ENCODE results near the gene IQGAP2. TPM values are rescaled to one million over a fixed set of nuclear protein-coding genes. Genes with fewer than 3 reads are reported as not detected.

Gene IQGAP2
- total RNA-seq, 1 donor from 2014 or later: 11.5 TPM

DNA sequence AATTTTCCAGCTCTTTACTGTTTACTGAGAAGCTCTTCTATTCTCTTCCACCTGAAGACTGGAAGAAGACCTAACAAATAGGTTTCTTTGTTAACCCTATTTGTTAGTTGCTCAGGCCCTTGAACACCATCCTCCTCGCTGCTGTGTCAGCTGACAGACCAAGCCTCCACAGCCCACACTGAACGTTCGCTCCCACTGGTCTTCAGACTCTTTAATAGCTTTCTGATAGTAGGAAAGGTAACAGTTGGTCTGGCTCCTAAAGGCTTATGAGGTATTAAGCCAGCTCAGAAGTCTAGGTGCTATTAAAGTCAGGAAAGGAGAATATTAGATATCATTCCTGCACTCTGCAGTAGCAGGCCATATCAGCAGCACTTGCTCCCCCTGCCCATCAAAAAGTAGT lies 289.6 kb downstream of the IQGAP2 start:
- H3K4me3 ChIP-seq (ENCODE audit: low read length in 3 of 3): no peak overlapping the region
- H3K9ac ChIP-seq (ENCODE audit: low read depth in 1 of 3, low read length in 3 of 3): no peak overlapping the region
- peaks cover 0 to 5% (median 5%) of the 10 kb centered on the region in 3 donors for H3K4me1 ChIP-seq (ENCODE audit: control insufficient read depth in 3 of 3, insufficient read depth in 3 of 3, low read length in 3 of 3)
- H3K9me3 ChIP-seq (ENCODE audit: control insufficient read depth in 3 of 3, low read length in 3 of 3): no peaks in the 10 kb centered on the region
- H3K27ac ChIP-seq (ENCODE audit: low read depth, low read length): no peak overlapping the region
- H3K36me3 ChIP-seq (ENCODE audit: control insufficient read depth in 3 of 3, insufficient read depth in 3 of 3, low read length in 3 of 3): no peaks in the 10 kb centered on the region
- no peaks in the 10 kb centered on the region for H3K27me3 ChIP-seq (ENCODE audit: control insufficient read depth in 3 of 3, insufficient read depth in 3 of 3, low read length in 3 of 3)

GRCh38 chr5:76693141-76693540 lies 290.1 kb downstream of the IQGAP2 start:
- Histone ChIP-seq H3K36me3 (ENCODE audit: control insufficient read depth in 3 of 3, insufficient read depth in 3 of 3, low read length in 3 of 3) (no peaks in the 10 kb centered on the region), H3K4me3 (ENCODE audit: low read length in 3 of 3) (no peak overlapping the region), H3K9ac (ENCODE audit: low read depth in 1 of 3, low read length in 3 of 3) (no peak overlapping the region), H3K27me3 (ENCODE audit: control insufficient read depth in 3 of 3, insufficient read depth in 3 of 3, low read length in 3 of 3) (no peaks in the 10 kb centered on the region), H3K4me1 (ENCODE audit: control insufficient read depth in 3 of 3, insufficient read depth in 3 of 3, low read length in 3 of 3) (peaks cover 0 to 5% (median 5%) of the 10 kb centered on the region in 3 donors), H3K27ac (ENCODE audit: low read depth, low read length) (no peak overlapping the region), H3K9me3 (ENCODE audit: control insufficient read depth in 3 of 3, low read length in 3 of 3) (no peaks in the 10 kb centered on the region)

DNA sequence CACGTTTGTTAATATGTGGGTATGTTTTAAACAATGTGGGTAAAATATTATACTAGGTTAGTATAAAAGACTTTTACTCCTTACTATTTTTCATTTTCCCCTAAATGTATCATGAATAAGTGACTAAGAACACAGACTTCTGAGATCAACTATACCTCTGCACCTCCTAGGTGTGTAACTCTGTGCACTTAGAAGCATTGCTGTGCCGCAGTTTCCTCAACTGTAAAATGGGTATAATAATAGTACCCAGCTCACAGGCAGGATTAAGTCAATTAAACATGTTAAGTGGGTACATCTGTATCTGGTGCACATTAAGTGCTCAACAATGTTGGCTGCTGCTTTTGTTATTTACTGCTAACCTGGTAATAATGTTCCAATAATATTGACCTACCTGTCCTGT lies 291.2 kb downstream of the IQGAP2 start:
- Histone ChIP-seq H3K4me3 (ENCODE audit: low read length in 3 of 3) (no peak overlapping the region), H3K9ac (ENCODE audit: low read depth in 1 of 3, low read length in 3 of 3) (no peak overlapping the region), H3K27ac (ENCODE audit: low read depth, low read length) (no peak overlapping the region), H3K4me1 (ENCODE audit: control insufficient read depth in 3 of 3, insufficient read depth in 3 of 3, low read length in 3 of 3) (peaks cover 0 to 5% (median 5%) of the 10 kb centered on the region in 3 donors), H3K27me3 (ENCODE audit: control insufficient read depth in 3 of 3, insufficient read depth in 3 of 3, low read length in 3 of 3) (no peaks in the 10 kb centered on the region), H3K9me3 (ENCODE audit: control insufficient read depth in 3 of 3, low read length in 3 of 3) (no peaks in the 10 kb centered on the region), H3K36me3 (ENCODE audit: control insufficient read depth in 3 of 3, insufficient read depth in 3 of 3, low read length in 3 of 3) (no peaks in the 10 kb centered on the region)

DNA sequence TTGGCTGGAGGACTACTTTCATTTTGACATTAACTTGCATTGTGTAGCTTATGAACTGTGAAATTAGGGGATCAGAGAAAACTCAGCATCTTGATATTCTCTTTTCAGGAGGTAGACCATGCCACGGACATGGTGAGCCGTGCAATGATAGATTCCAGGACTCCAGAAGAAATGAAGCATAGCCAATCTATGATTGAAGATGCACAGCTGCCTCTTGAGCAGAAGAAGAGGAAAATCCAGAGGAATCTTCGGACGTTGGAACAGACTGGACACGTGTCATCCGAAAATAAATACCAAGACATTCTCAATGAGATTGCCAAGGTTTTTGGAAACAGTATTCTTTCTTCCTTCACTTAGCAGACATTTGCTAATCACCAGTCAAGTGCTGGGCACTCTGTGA lies 292.3 kb downstream of the IQGAP2 start:
- Histone ChIP-seq H3K9me3 (ENCODE audit: control insufficient read depth in 3 of 3, low read length in 3 of 3) (no peaks in the 10 kb centered on the region), H3K27me3 (ENCODE audit: control insufficient read depth in 3 of 3, insufficient read depth in 3 of 3, low read length in 3 of 3) (no peaks in the 10 kb centered on the region), H3K4me1 (ENCODE audit: control insufficient read depth in 3 of 3, insufficient read depth in 3 of 3, low read length in 3 of 3) (peaks cover 0 to 5% (median 5%) of the 10 kb centered on the region in 3 donors), H3K4me3 (ENCODE audit: low read length in 3 of 3) (no peak overlapping the region), H3K27ac (ENCODE audit: low read depth, low read length) (no peak overlapping the region), H3K36me3 (ENCODE audit: control insufficient read depth in 3 of 3, insufficient read depth in 3 of 3, low read length in 3 of 3) (no peaks in the 10 kb centered on the region), H3K9ac (ENCODE audit: low read depth in 1 of 3, low read length in 3 of 3) (no peak overlapping the region)

DNA sequence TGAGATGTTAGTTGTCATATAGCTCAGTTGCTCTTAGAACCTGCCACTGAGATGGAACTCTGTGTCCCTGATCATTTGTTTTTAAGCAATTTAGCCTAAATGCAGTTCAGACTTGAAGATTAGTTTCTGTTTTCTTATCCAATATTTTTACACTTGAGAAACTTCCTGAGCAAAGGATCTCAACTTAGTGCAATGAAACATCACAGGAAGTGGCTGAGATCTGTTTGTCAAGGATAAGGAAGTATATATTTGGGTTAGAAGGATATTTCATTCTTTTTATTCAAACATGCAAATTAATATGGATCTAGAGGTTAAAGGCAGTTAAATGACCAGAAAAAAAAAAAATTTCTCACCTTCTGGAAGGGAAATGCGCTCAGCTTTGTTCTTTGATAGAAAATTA lies 293.2 kb downstream of the IQGAP2 start:
- Histone ChIP-seq H3K36me3 (ENCODE audit: control insufficient read depth in 3 of 3, insufficient read depth in 3 of 3, low read length in 3 of 3) (no peaks in the 10 kb centered on the region), H3K9me3 (ENCODE audit: control insufficient read depth in 3 of 3, low read length in 3 of 3) (no peaks in the 10 kb centered on the region), H3K27me3 (ENCODE audit: control insufficient read depth in 3 of 3, insufficient read depth in 3 of 3, low read length in 3 of 3) (no peaks in the 10 kb centered on the region), H3K27ac (ENCODE audit: low read depth, low read length) (no peak overlapping the region), H3K4me1 (ENCODE audit: control insufficient read depth in 3 of 3, insufficient read depth in 3 of 3, low read length in 3 of 3) (no peaks in the 10 kb centered on the region), H3K9ac (ENCODE audit: low read depth in 1 of 3, low read length in 3 of 3) (no peak overlapping the region), H3K4me3 (ENCODE audit: low read length in 3 of 3) (no peak overlapping the region)

GRCh38 chr5:76697670-76698069 lies 294.6 kb downstream of the IQGAP2 start:
- Histone ChIP-seq H3K9ac (ENCODE audit: low read depth in 1 of 3, low read length in 3 of 3) (no peak overlapping the region), H3K36me3 (ENCODE audit: control insufficient read depth in 3 of 3, insufficient read depth in 3 of 3, low read length in 3 of 3) (no peaks in the 10 kb centered on the region), H3K27ac (ENCODE audit: low read depth, low read length) (no peak overlapping the region), H3K4me1 (ENCODE audit: control insufficient read depth in 3 of 3, insufficient read depth in 3 of 3, low read length in 3 of 3) (no peaks in the 10 kb centered on the region), H3K9me3 (ENCODE audit: control insufficient read depth in 3 of 3, low read length in 3 of 3) (no peaks in the 10 kb centered on the region), H3K27me3 (ENCODE audit: control insufficient read depth in 3 of 3, insufficient read depth in 3 of 3, low read length in 3 of 3) (no peaks in the 10 kb centered on the region), H3K4me3 (ENCODE audit: low read length in 3 of 3) (no peak overlapping the region)

- H3K27ac ChIP-seq (ENCODE audit: low read depth, low read length): no peak overlapping the region
- H3K9ac ChIP-seq (ENCODE audit: low read depth in 1 of 3, low read length in 3 of 3): no peak overlapping the region
- no peaks in the 10 kb centered on the region for H3K36me3 ChIP-seq (ENCODE audit: control insufficient read depth in 3 of 3, insufficient read depth in 3 of 3, low read length in 3 of 3)
- H3K27me3 ChIP-seq (ENCODE audit: control insufficient read depth in 3 of 3, insufficient read depth in 3 of 3, low read length in 3 of 3): no peaks in the 10 kb centered on the region
- no peaks in the 10 kb centered on the region for H3K4me1 ChIP-seq (ENCODE audit: control insufficient read depth in 3 of 3, insufficient read depth in 3 of 3, low read length in 3 of 3)
- no peaks in the 10 kb centered on the region for H3K9me3 ChIP-seq (ENCODE audit: control insufficient read depth in 3 of 3, low read length in 3 of 3)
- no peak overlapping the region for H3K4me3 ChIP-seq (ENCODE audit: low read length in 3 of 3)
These were observed 297.5 kb downstream of the IQGAP2 start for GRCh38 chr5:76700571-76700970.

- Histone ChIP-seq H3K4me1 (ENCODE audit: control insufficient read depth in 3 of 3, insufficient read depth in 3 of 3, low read length in 3 of 3) (no peaks in the 10 kb centered on the region), H3K27me3 (ENCODE audit: control insufficient read depth in 3 of 3, insufficient read depth in 3 of 3, low read length in 3 of 3) (no peaks in the 10 kb centered on the region), H3K9ac (ENCODE audit: low read depth in 1 of 3, low read length in 3 of 3) (no peak overlapping the region), H3K27ac (ENCODE audit: low read depth, low read length) (no peak overlapping the region), H3K4me3 (ENCODE audit: low read length in 3 of 3) (no peak overlapping the region), H3K9me3 (ENCODE audit: control insufficient read depth in 3 of 3, low read length in 3 of 3) (no peaks in the 10 kb centered on the region), H3K36me3 (ENCODE audit: control insufficient read depth in 3 of 3, insufficient read depth in 3 of 3, low read length in 3 of 3) (no peaks in the 10 kb centered on the region)
These were observed 298.2 kb downstream of the IQGAP2 start for GRCh38 chr5:76701298-76701697.

DNA sequence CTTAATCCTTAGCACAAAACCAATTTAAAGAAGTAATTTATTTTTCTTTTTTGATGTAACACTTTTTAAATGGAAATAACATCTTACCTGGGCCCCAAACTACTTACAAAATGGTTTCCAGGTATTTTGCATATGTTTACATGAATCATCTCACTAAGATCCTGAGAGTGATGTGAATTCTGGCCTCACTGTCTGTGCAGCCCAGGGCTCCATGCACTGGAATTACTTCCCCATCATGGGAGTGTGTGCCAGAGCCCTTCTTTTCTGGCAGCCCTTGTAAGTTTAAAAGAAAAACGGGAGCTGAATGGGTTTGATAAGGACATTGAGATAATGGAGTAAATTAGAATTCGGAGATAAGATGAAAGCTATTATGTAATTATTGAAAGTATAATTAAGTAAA lies 300.6 kb downstream of the IQGAP2 start:
- H3K9me3 ChIP-seq (ENCODE audit: control insufficient read depth in 3 of 3, low read length in 3 of 3): no peaks in the 10 kb centered on the region
- no peak overlapping the region for H3K4me3 ChIP-seq (ENCODE audit: low read length in 3 of 3)
- H3K27me3 ChIP-seq (ENCODE audit: control insufficient read depth in 3 of 3, insufficient read depth in 3 of 3, low read length in 3 of 3): no peaks in the 10 kb centered on the region
- H3K27ac ChIP-seq (ENCODE audit: low read depth, low read length): no peak overlapping the region
- H3K36me3 ChIP-seq (ENCODE audit: control insufficient read depth in 3 of 3, insufficient read depth in 3 of 3, low read length in 3 of 3): no peaks in the 10 kb centered on the region
- H3K4me1 ChIP-seq (ENCODE audit: control insufficient read depth in 3 of 3, insufficient read depth in 3 of 3, low read length in 3 of 3): no peaks in the 10 kb centered on the region
- no peak overlapping the region for H3K9ac ChIP-seq (ENCODE audit: low read depth in 1 of 3, low read length in 3 of 3)

DNA sequence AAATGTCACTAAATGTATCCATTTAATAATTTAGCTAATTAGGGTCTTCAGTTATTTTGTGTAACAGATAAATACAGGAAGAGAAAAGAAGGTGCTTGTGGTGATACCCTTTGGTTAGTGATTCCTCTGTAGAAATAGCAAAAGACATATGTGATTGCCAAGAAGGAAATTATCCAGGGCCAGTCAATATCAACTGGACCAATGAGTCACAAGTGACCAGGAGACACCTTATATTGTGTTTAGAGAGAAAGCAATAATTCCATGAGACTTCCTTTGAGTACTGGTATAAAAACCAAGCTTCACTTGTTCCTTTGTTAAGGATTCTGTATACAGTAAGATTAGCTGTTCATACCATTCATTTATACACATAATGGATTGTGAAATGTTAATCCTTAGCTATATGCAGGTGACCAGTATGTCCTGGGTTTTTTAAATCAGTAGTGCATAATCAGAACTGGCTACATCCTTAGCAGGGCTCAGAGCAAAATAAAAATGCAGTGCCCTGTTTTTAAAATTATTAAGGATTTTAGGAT lies 301.1 kb downstream of the IQGAP2 start:
- Histone ChIP-seq H3K36me3 (ENCODE audit: control insufficient read depth in 3 of 3, insufficient read depth in 3 of 3, low read length in 3 of 3) (no peaks in the 10 kb centered on the region), H3K4me3 (ENCODE audit: low read length in 3 of 3) (no peak overlapping the region), H3K9me3 (ENCODE audit: control insufficient read depth in 3 of 3, low read length in 3 of 3) (no peaks in the 10 kb centered on the region), H3K4me1 (ENCODE audit: control insufficient read depth in 3 of 3, insufficient read depth in 3 of 3, low read length in 3 of 3) (no peaks in the 10 kb centered on the region), H3K27ac (ENCODE audit: low read depth, low read length) (no peak overlapping the region), H3K9ac (ENCODE audit: low read depth in 1 of 3, low read length in 3 of 3) (no peak overlapping the region), H3K27me3 (ENCODE audit: control insufficient read depth in 3 of 3, insufficient read depth in 3 of 3, low read length in 3 of 3) (no peaks in the 10 kb centered on the region)

DNA sequence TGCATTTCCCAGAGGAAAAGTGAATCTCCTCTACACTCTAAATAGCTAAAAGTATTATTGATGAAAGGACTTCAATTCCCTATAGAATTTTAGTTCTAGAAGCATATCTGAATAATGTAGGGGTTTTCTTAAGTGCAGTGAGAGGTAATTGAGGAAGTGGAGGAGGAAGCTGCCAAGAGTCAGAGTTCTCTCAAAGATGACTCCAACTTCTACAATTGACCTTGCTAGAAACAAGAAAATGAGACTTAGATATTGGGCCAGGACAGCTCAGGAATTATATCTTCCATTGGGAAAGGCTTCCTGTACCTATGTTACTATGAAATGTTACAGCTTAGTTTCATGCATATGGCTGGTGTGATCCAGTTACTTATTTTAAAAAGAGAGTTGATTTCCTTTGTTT lies 302.5 kb downstream of the IQGAP2 start:
- H3K9me3 ChIP-seq (ENCODE audit: control insufficient read depth in 3 of 3, low read length in 3 of 3): no peaks in the 10 kb centered on the region
- no peaks in the 10 kb centered on the region for H3K36me3 ChIP-seq (ENCODE audit: control insufficient read depth in 3 of 3, insufficient read depth in 3 of 3, low read length in 3 of 3)
- no peak overlapping the region for H3K4me3 ChIP-seq (ENCODE audit: low read length in 3 of 3)

More for the DNA sequence above, 302.5 kb downstream of the IQGAP2 start:
- H3K27me3 ChIP-seq (ENCODE audit: control insufficient read depth in 3 of 3, insufficient read depth in 3 of 3, low read length in 3 of 3): no peaks in the 10 kb centered on the region
- H3K9ac ChIP-seq (ENCODE audit: low read depth in 1 of 3, low read length in 3 of 3): no peak overlapping the region
- no peaks in the 10 kb centered on the region for H3K4me1 ChIP-seq (ENCODE audit: control insufficient read depth in 3 of 3, insufficient read depth in 3 of 3, low read length in 3 of 3)
- no peak overlapping the region for H3K27ac ChIP-seq (ENCODE audit: low read depth, low read length)

Measured in skeletal muscle tissue (tissue), 4 donors.